NB4 (cell line): ENCODE data around the gene ARFIP2.

Experiments used
- CTCF ChIP-seq: IDR thresholded peaks from one replicate; pipeline ENCODE4 v1.5.1; 2012; ENCODE audit warnings: low read depth, low read length
- POLR2A ChIP-seq: IDR thresholded peaks from 2 replicates; pipeline ENCODE4 v1.6.1; 2011; ENCODE audit warnings: mild to moderate bottlenecking; ENCODE audit not compliant: insufficient read length; ENCODE audit errors: extremely low read depth

- TF ChIP-seq CTCF (no peak), POLR2A (no peak)
Measured at GRCh38 chr11:6520265-6520664, 39.1 kb upstream of the ARFIP2 start.
